ENCODE data around the gene LMAN1L.

LMAN1L gene

GRCh38 chr15:74768771-74769342 lies 43.8 kb upstream of the LMAN1L start:
- TF ChIP-seq EZH2phosphoT487 (IDR thresholded peaks at IDR 0.05; ENCODE audit: low read depth) (no peak), CTCF (IDR thresholded peaks at IDR 0.05; ENCODE audit: low read depth, low read length) (peak; percentile 96)
- H3K4me3 ChIP-seq (ENCODE audit: low read length) = peak overlapping the region; percentile 33
- H3K9me3 ChIP-seq (ENCODE audit: insufficient read depth, low read length) = no peaks in the 10 kb centered on the region
- no peak overlapping the region for H3K27ac ChIP-seq (ENCODE audit: low read length)
- H3K79me2 ChIP-seq (ENCODE audit: low read length) = peaks cover 16% of the 10 kb centered on the region
- H3K9ac ChIP-seq (ENCODE audit: low read length) = no peak overlapping the region
- H3K4me1 ChIP-seq (ENCODE audit: low read length) = peaks cover 37% of the 10 kb centered on the region
- H4K20me1 ChIP-seq (ENCODE audit: insufficient read depth, low read length) = no peaks in the 10 kb centered on the region
- no peak overlapping the region for H2AFZ ChIP-seq (ENCODE audit: low read depth, low read length)
- peaks cover 6% of the 10 kb centered on the region; the same call in 1 of the 2 replicates for H3K27me3 ChIP-seq (ENCODE audit: low read depth, low read length)
- no peaks in the 10 kb centered on the region for H3K36me3 ChIP-seq (replicated peaks; ENCODE audit: low read depth, low read length)
- peak overlapping the region; percentile 69 for H3K4me2 ChIP-seq (ENCODE audit: low read length)

GRCh38 chr15:74769463-74770025 lies 43.1 kb upstream of the LMAN1L start:
- H3K27me3 ChIP-seq (ENCODE audit: low read depth, low read length) = peaks cover 6% of the 10 kb centered on the region; the same call in 1 of the 2 replicates
- H3K27ac ChIP-seq (ENCODE audit: low read length) = no peak overlapping the region
- H3K9me3 ChIP-seq (ENCODE audit: insufficient read depth, low read length) = no peaks in the 10 kb centered on the region
- H3K4me2 ChIP-seq (ENCODE audit: low read length) = no peak overlapping the region
- H3K4me1 ChIP-seq (ENCODE audit: low read length) = peaks cover 44% of the 10 kb centered on the region
- no peak overlapping the region for H2AFZ ChIP-seq (ENCODE audit: low read depth, low read length)
- TF ChIP-seq EZH2phosphoT487 (IDR thresholded peaks at IDR 0.05; ENCODE audit: low read depth) = no peak
- no peak for TF ChIP-seq CTCF (IDR thresholded peaks at IDR 0.05; ENCODE audit: low read depth, low read length)
- H3K4me3 ChIP-seq (ENCODE audit: low read length) = no peak overlapping the region
- no peaks in the 10 kb centered on the region for H3K36me3 ChIP-seq (replicated peaks; ENCODE audit: low read depth, low read length)
- no peaks in the 10 kb centered on the region for H4K20me1 ChIP-seq (ENCODE audit: insufficient read depth, low read length)
- no peak overlapping the region for H3K9ac ChIP-seq (ENCODE audit: low read length)
- H3K79me2 ChIP-seq (ENCODE audit: low read length) = peaks cover 22% of the 10 kb centered on the region

- peak overlapping the region; percentile 56; the same call in 1 of the 2 replicates for H3K4me2 ChIP-seq (ENCODE audit: low read length)
- no peaks in the 10 kb centered on the region for H4K20me1 ChIP-seq (ENCODE audit: insufficient read depth, low read length)
- peaks cover 52% of the 10 kb centered on the region for H3K4me1 ChIP-seq (ENCODE audit: low read length)
- peaks cover 25% of the 10 kb centered on the region for H3K79me2 ChIP-seq (ENCODE audit: low read length)
- H3K27ac ChIP-seq (ENCODE audit: low read length) = no peak overlapping the region
- peaks cover 6% of the 10 kb centered on the region; the same call in 1 of the 2 replicates for H3K27me3 ChIP-seq (ENCODE audit: low read depth, low read length)
- no peaks in the 10 kb centered on the region for H3K36me3 ChIP-seq (replicated peaks; ENCODE audit: low read depth, low read length)
- H3K9ac ChIP-seq (ENCODE audit: low read length) = peak overlapping the region; percentile 27; the same call in 1 of the 2 replicates
- no peaks in the 10 kb centered on the region for H3K9me3 ChIP-seq (ENCODE audit: insufficient read depth, low read length)
- H2AFZ ChIP-seq (ENCODE audit: low read depth, low read length) = no peak overlapping the region
- TF ChIP-seq EZH2phosphoT487 (IDR thresholded peaks at IDR 0.05; ENCODE audit: low read depth) = no peak
- no peak for TF ChIP-seq CTCF (IDR thresholded peaks at IDR 0.05; ENCODE audit: low read depth, low read length)
- no peak overlapping the region for H3K4me3 ChIP-seq (ENCODE audit: low read length)
These were observed 42.3 kb upstream of the LMAN1L start for GRCh38 chr15:74770211-74770903.

GRCh38 chr15:74773329-74773728 lies 39.3 kb upstream of the LMAN1L start:
- H3K4me3 ChIP-seq (ENCODE audit: low read length) = no peak overlapping the region
- H3K9ac ChIP-seq (ENCODE audit: low read length) = peak overlapping the region; percentile 87; the same call in 1 of the 2 replicates
- peaks cover 2% of the 10 kb centered on the region for H3K36me3 ChIP-seq (replicated peaks; ENCODE audit: low read depth, low read length)
- TF ChIP-seq CTCF (IDR thresholded peaks at IDR 0.05; ENCODE audit: low read depth, low read length) (no peak), EZH2phosphoT487 (IDR thresholded peaks at IDR 0.05; ENCODE audit: low read depth) (no peak)
- no peak overlapping the region for H2AFZ ChIP-seq (ENCODE audit: low read depth, low read length)
- H3K9me3 ChIP-seq (ENCODE audit: insufficient read depth, low read length) = no peaks in the 10 kb centered on the region
- H3K27me3 ChIP-seq (ENCODE audit: low read depth, low read length) = no peaks in the 10 kb centered on the region
- H3K27ac ChIP-seq (ENCODE audit: low read length) = peak overlapping the region; percentile 97
- H3K4me2 ChIP-seq (ENCODE audit: low read length) = peak overlapping the region; percentile 62
- H3K79me2 ChIP-seq (ENCODE audit: low read length) = peaks cover 43% of the 10 kb centered on the region
- H3K4me1 ChIP-seq (ENCODE audit: low read length) = peaks cover 80% of the 10 kb centered on the region
- H4K20me1 ChIP-seq (ENCODE audit: insufficient read depth, low read length) = no peaks in the 10 kb centered on the region

All from OCI-LY3 (cell line).